Thymus (tissue), 11 donors: ENCODE measurements around the gene ATP2B2. TPM values are rescaled to one million over a fixed set of nuclear protein-coding genes. Genes with fewer than 3 reads are reported as not detected.
A peak's percentile ranks its signal among the peaks of the same experiment; 100 is the strongest.

Experiments used
- DNase-seq, 9 donors: peaks; one replicate each; pipeline ENCODE4 v3.0.0-alpha.2; 2013; ENCODE audit warnings: low spot score in 9 of 9, low read depth in 6 of 9, missing footprints in 1 of 9
- H3K27ac ChIP-seq, 2 donors: one replicate each; pipeline ENCODE4 v1.5.1; 2013; ENCODE audit warnings: control low read depth in 1 of 2, low read depth in 1 of 2, low read length in 1 of 2, mild to moderate bottlenecking in 1 of 2, moderate library complexity in 1 of 2
- H3K27me3 ChIP-seq, 2 donors: one replicate each; pipeline ENCODE4 v1.5.1; 2013; ENCODE audit warnings: low read length in 1 of 2; ENCODE audit not compliant: control insufficient read depth in 2 of 2, insufficient read depth in 1 of 2
- H3K36me3 ChIP-seq, 2 donors: one replicate each; pipeline ENCODE4 v1.5.1; 2013; ENCODE audit warnings: low read length in 1 of 2, mild to moderate bottlenecking in 1 of 2, moderate library complexity in 1 of 2; ENCODE audit not compliant: control insufficient read depth in 2 of 2, insufficient read depth in 2 of 2
- H3K4me1 ChIP-seq, 2 donors: one replicate each; pipeline ENCODE4 v1.5.1; 2013; ENCODE audit warnings: low read length in 2 of 2; ENCODE audit not compliant: control insufficient read depth in 2 of 2, insufficient read depth in 2 of 2
- H3K4me3 ChIP-seq, 2 donors: one replicate each; pipeline ENCODE4 v1.5.1; 2013; ENCODE audit warnings: low read length in 2 of 2, control low read depth in 1 of 2, mild to moderate bottlenecking in 1 of 2
- H3K9me3 ChIP-seq, 2 donors: one replicate each; pipeline ENCODE4 v1.5.1; 2013; ENCODE audit warnings: low read length in 1 of 2, mild to moderate bottlenecking in 1 of 2; ENCODE audit not compliant: control insufficient read depth in 2 of 2, insufficient read depth in 1 of 2
- WGBS: extraction: QIAGEN DNeasy Blood & Tissue Kit; methylation state at CpG from one replicate; pipeline ENCODE4 v1.1.7; 2013; 5-methylcytosine and 5-hydroxymethylcytosine counted together
- polyA plus RNA-seq: library from polyadenylated mRNA; stranded (reverse); fragments of 200-250 nt; gene quantifications from one replicate; pipeline ENCODE4 v1.2.3, GENCODE V29; 2013
- total RNA-seq: library from RNA; stranded (reverse); fragments of 120-200 nt; gene quantifications from one replicate; pipeline ENCODE4 v1.2.4, GENCODE V29; 2013
- donor health status: healthy.

The ATP2B2 gene
- total and polyA plus RNA-seq, 2 donors: 0.19 to 0.34 TPM

DNA sequence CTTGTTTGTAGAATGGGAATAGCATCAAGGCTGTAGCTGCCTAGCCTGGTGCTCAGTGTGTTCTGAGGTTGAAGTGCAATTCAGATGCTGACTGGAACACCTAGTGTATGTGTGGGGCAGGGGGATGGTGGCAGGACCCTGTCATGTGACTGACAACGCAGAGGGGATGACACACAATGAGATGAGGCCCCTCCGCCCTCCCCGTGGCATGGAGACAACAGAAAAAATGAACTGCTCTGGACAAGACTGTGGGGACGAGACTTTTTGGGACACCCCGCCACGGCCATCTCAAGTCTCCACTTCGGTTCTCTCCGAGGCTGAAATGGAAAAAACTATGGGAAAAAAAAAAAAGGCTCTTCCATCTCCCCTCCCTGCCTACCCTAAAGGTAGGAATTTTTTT, 174.1 kb downstream of the ATP2B2 start:
- no peak for DNase-seq
- 96% methylated on average over 8 of the region's 8 CpGs for WGBS
- Histone ChIP-seq H3K27me3 (peaks cover 3 to 29% of the 10 kb centered on the region in 2 donors), H3K4me1 (peaks cover 0 to 18% of the 10 kb centered on the region in 2 donors), H3K36me3 (no peaks in the 10 kb centered on the region), H3K9me3 (no peaks in the 10 kb centered on the region), H3K27ac (no peak overlapping the region), H3K4me3 (no peak overlapping the region)

DNA sequence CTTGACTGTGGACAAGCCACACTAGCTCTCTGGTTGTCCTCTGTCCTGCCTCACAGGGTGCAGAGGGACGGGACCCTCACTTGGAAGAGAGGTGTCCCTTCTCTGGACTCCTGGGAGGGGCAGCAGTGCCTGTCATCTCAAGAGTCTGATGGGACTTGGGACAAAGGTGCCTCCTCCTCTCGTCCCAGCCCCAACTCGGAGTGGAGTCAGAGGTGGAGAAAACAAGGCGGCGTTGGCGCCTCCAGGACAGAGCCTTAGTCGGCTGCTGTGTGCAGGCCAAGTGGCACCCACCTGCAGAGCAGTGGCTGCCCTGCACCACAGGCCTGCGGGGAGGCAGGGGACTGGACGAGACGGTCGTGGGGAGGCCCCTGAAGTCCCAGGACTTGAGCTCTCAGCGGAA, 175.1 kb downstream of the ATP2B2 start:
- 95% methylated on average over 12 of the region's 12 CpGs for WGBS
- H3K36me3 ChIP-seq: no peaks in the 10 kb centered on the region
- H3K4me1 ChIP-seq: peaks cover 0 to 16% of the 10 kb centered on the region in 2 donors
- no peak overlapping the region for H3K4me3 ChIP-seq
- peaks cover 3 to 31% of the 10 kb centered on the region in 2 donors for H3K27me3 ChIP-seq
- no peak overlapping the region for H3K27ac ChIP-seq
- H3K9me3 ChIP-seq: no peaks in the 10 kb centered on the region
- DNase-seq: no peak

DNA sequence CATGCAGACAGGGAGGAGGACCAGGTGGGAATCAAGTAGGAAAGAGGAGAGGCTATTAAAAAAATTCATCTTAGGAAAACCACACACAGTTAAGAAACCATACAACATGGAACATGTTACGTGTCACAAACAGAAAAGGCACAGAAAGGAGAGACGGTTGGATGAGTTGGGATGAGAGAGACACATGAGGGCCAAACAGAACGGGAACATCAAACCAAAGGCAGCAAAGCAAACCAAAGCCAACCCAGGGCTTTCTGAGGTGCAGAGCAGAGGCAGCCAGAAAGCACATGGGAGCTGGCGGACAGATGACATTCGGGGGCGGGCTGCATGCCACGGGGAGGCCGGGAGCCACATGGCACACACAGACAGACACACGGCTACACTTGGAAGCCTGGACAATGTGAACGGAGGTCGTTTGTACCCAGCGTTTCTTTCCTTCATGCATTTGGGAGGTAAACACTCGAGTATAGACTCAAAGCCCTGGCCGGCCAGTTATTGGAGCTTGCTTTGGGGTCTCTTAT, 175.8 kb downstream of the ATP2B2 start:
- 93% methylated on average over 14 of the region's 14 CpGs for WGBS
- DNase-seq: no peak
- H3K4me3 ChIP-seq: no peak overlapping the region
- H3K9me3 ChIP-seq: no peaks in the 10 kb centered on the region
- H3K27me3 ChIP-seq: peaks cover 3 to 31% of the 10 kb centered on the region in 2 donors
- peaks cover 0 to 13% of the 10 kb centered on the region in 2 donors for H3K4me1 ChIP-seq
- H3K36me3 ChIP-seq: no peaks in the 10 kb centered on the region
- H3K27ac ChIP-seq: no peak overlapping the region

DNA sequence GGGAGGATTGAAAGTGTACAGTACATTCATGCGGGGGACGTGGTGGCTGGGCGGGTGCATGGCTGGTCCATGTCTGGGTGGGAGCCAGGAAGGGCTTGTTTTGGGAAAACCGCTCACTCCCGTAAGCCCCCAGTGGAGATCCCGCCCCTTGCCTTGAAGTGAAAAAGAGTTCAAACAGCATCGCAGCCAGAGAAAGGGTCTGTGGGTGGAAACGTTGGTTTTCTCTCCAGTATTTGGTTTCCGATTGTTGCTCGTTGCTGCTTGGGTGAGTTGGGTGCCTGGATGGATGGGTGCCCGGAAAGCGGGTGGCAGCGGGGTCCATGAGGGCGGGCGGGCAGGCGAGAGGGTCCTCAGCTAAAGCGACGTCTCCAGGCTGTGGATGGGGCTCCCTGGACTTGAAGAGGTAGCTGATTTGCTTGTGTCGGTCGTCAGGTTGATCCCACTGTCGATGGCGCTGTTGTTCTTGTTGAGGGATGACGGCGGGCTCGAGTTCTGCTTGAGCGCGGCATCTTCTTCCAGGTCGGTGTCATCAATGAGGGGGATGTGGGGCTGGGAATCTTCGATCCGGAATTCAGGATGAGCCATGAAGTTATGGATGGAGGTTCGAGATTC, 176.8 kb downstream of the ATP2B2 start:
- H3K27ac ChIP-seq: no peak overlapping the region
- WGBS: 66% methylated on average over 31 of the region's 31 CpGs
- no peaks in the 10 kb centered on the region for H3K9me3 ChIP-seq
- H3K4me3 ChIP-seq: no peak overlapping the region
- H3K4me1 ChIP-seq: peaks cover 0 to 9% of the 10 kb centered on the region in 2 donors
- DNase-seq: no peak
- no peaks in the 10 kb centered on the region for H3K36me3 ChIP-seq
- peaks cover 3 to 31% of the 10 kb centered on the region in 2 donors for H3K27me3 ChIP-seq

DNA sequence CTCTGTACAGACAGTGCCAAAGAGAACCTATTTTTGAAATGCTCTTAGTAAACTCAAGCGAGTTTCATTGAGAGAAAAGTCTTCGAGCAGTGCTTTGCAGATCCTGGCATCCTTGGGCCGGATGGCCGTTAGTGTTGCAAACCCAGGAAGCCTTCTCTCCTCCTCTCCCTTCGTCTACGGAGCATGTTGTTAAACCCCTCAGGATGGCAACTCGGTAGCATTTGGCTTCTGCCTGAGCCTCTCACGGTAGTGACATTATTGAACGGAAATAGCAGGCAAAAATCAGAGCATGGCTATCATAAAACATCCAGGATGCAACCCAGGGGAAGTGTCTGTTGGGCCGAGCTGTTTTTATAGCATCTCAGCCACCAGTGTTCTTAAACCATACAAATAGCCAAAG, 177.8 kb downstream of the ATP2B2 start:
- Histone ChIP-seq H3K4me1 (no peaks in the 10 kb centered on the region), H3K27me3 (peaks cover 3 to 31% of the 10 kb centered on the region in 2 donors), H3K9me3 (no peaks in the 10 kb centered on the region), H3K27ac (no peak overlapping the region), H3K4me3 (no peak overlapping the region), H3K36me3 (no peaks in the 10 kb centered on the region)
- no peak for DNase-seq
- WGBS: 78% methylated on average over 10 of the region's 10 CpGs

DNA sequence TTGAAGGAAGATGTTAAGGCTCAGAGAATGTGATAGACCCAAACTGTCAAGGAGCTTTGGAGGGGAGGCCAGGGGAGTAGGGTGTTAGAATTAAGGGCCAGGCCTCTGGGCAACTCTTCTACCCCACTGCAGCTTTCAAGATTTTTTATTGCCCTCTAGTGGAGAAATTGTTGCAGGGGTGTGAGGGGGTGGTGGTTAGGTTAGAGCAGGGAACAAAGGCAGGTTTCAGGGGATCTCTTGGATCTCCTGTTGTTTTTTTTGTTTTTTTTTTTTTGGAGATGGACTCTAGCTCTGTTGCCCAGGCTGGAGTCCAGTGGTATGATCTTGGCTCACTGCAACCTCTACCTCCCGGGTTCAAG, 183.1 kb downstream of the ATP2B2 start:
- Histone ChIP-seq H3K27ac (no peak overlapping the region), H3K27me3 (peaks cover 0 to 6% of the 10 kb centered on the region in 2 donors), H3K4me1 (peaks cover 9 to 19% of the 10 kb centered on the region in 2 donors), H3K4me3 (no peak overlapping the region), H3K9me3 (no peaks in the 10 kb centered on the region), H3K36me3 (peaks cover 12 to 13% of the 10 kb centered on the region in 2 donors)
- peak in 5 of 9 donors; percentile 11 to 58 (median 26) for DNase-seq
- WGBS: 94% methylated on average over 1 of the region's 1 CpG

DNA sequence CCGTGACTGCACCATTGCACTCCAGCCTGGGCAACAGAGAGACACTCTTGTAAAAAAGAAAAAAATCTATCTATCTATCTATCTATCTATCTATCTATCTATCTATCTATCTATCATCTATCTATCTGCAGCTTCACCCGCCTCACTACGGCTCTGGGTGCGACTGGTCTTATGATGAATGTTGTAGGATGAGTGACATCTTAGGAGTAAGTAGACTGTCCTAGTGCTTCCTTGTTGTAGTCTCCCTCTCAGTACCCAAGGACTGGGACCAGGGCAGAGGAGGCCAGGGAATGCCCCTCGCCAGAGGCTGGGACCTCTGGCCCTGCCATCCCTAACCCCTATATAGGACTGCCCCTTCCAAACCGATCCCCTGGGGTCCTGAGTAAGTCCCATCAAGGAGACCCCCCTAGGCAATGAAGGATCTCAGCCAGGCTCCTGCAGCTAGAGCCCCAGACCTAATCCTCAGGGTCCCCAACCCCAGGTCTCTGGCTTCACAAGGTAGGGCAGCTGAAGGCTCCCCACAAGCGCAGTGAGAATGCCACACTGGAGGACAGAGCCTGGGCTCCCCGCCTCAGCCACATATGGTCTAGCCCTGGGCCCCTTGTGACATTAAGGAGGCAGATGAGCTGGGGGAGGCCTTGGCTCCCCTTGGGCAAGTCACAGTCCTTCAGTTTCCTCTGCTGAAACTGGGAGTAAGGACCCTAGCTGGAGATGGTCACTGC, 183.6 kb downstream of the ATP2B2 start:
- Histone ChIP-seq H3K36me3 (peaks cover 18% of the 10 kb centered on the region in 2 donors), H3K4me3 (no peak overlapping the region), H3K4me1 (peaks cover 9 to 19% of the 10 kb centered on the region in 2 donors), H3K27ac (no peak overlapping the region), H3K9me3 (no peaks in the 10 kb centered on the region), H3K27me3 (peaks cover 0 to 6% of the 10 kb centered on the region in 2 donors)
- WGBS: 97% methylated on average over 8 of the region's 8 CpGs
- peak in 1 of 9 donors; percentile 12 for DNase-seq

DNA sequence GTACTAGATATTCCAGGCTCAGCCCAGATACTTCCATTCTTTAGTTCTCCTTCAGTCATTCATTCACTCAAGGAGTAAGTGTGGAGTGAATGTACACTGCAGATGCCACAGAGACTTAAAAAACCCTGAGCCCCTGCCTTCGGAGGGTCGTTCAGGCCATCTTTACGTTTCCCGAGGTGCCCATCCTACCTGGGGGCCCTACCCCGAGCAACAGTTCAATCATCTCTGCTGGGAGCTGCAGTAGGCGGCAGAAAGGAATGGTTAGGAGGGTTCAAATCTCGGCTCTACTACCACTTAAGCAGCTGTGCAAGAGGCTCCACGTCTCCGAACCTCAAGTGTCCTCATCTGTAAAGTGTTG, 185.1 kb downstream of the ATP2B2 start:
- DNase-seq: peak in 2 of 9 donors; percentile 9 to 10
- Histone ChIP-seq H3K4me3 (peak overlapping the region; percentile 80 to 91), H3K4me1 (peaks cover 9 to 19% of the 10 kb centered on the region in 2 donors), H3K9me3 (no peaks in the 10 kb centered on the region), H3K36me3 (peaks cover 28 to 29% of the 10 kb centered on the region in 2 donors), H3K27ac (peak overlapping the region in 1 of 2 donors; percentile 27), H3K27me3 (no peaks in the 10 kb centered on the region)
- under 1% methylated on average over 9 of the region's 9 CpGs for WGBS

DNA sequence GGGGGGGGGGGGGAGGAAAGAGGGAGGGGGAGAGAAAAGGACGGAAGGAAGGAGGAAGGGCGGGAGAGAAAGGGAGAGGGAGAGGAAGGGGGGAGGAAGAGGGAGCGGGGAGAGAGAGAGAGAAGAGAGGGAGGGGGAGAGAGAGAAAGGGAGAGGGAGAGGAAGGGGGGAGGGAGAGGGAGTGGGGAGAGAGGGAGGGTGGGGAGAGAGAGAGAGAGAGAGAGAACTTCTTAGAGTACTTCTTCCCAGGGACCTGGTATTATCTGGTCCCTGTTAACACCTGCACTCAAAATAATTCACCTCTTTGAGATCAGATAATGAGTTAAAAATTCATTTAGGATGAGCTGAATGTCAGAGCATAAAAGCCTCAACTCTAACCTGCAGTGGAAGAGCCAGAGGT, 185.6 kb downstream of the ATP2B2 start:
- Histone ChIP-seq H3K27me3 (no peaks in the 10 kb centered on the region), H3K4me3 (peak overlapping the region; percentile 80 to 91), H3K9me3 (no peaks in the 10 kb centered on the region), H3K36me3 (peaks cover 33 to 34% of the 10 kb centered on the region in 2 donors), H3K27ac (peak overlapping the region in 1 of 2 donors; percentile 27), H3K4me1 (peaks cover 9 to 19% of the 10 kb centered on the region in 2 donors)
- 46% methylated on average over 3 of the region's 3 CpGs for WGBS
- no peak for DNase-seq
